ENCODE data around the gene TSC22D4.

GRCh38 chr7:100509231-100509630 lies 30.2 kb upstream of the TSC22D4 start:
- TF ChIP-seq CTCF (conservative IDR thresholded peaks at IDR 0.05; ENCODE audit: low read depth, low read length) (no peak), EZH2 (IDR thresholded peaks at IDR 0.05; ENCODE audit: borderline replicate concordance, low read depth, low read length, poor library complexity, severe bottlenecking) (no peak)

Measured in A673 (cell line).